OCI-LY3 (cell line): Measurements from ENCODE around the gene SULT2A1.
"Not testable (repeated sequence)": the region's sequence is repeated elsewhere in the genome, so short reads cannot be mapped to it uniquely, and the experiment has no call there.

ENCODE experiments used
- H2AFZ ChIP-seq: fragments of 200-600, 300-600 bp; shearing (Covaris generic); 2 replicates; pipeline ENCODE4 v1.6.0; 2014; ENCODE audit warnings: antibody characterized with exemption, low read depth, low read length
- H3K27ac ChIP-seq: fragments of 200-600, 300-600 bp; sonication (generic); 2 replicates; pipeline ENCODE4 v1.5.1; 2014; ENCODE audit warnings: mild to moderate bottlenecking, low read length, moderate library complexity, mixed read lengths
- H3K27me3 ChIP-seq: fragments of 200-600, 300-600 bp; sonication (generic); 2 replicates; pipeline ENCODE4 v1.6.1; 2014; ENCODE audit warnings: low read depth, low read length, mixed read lengths
- H3K36me3 ChIP-seq: fragments of 200-600, 300-600 bp; sonication (generic); replicated peaks from 2 replicates; pipeline ENCODE3; 2014; ENCODE audit warnings: low read depth, low read length, mixed read lengths
- H3K4me1 ChIP-seq: fragments of 300-600, 200-600 bp; sonication (generic); 2 replicates; pipeline ENCODE4 v1.6.1; 2014; ENCODE audit warnings: low read length, mixed read lengths
- H3K4me2 ChIP-seq: fragments of 200-600, 300-600 bp; sonication (generic); 2 replicates; pipeline ENCODE4 v1.6.1; 2014; ENCODE audit warnings: low read length, mixed read lengths
- H3K4me3 ChIP-seq: fragments of 300-600, 200-600 bp; sonication (generic); 2 replicates; pipeline ENCODE4 v1.5.1; 2014; ENCODE audit warnings: antibody characterized with exemption, mild to moderate bottlenecking, low read length, moderate library complexity
- H3K79me2 ChIP-seq: fragments of 300-600, 200-600 bp; shearing (Covaris generic); 2 replicates; pipeline ENCODE4 v1.6.1; 2014; ENCODE audit warnings: mild to moderate bottlenecking, low read length, mixed read lengths
- H3K9ac ChIP-seq: fragments of 300-600, 200-600 bp; shearing (Covaris generic); 2 replicates; pipeline ENCODE4 v1.6.0; 2014; ENCODE audit warnings: mild to moderate bottlenecking, low read length, moderate library complexity
- H3K9me3 ChIP-seq: fragments of 200-600, 300-600 bp; shearing (Covaris generic); 2 replicates; pipeline ENCODE4 v1.6.1; 2014; ENCODE audit warnings: low read length, mixed read lengths; ENCODE audit not compliant: insufficient read depth
- H4K20me1 ChIP-seq: fragments of 200-600, 300-600 bp; sonication (generic); 2 replicates; pipeline ENCODE4 v1.6.1; 2016; ENCODE audit warnings: low read length, mixed read lengths; ENCODE audit not compliant: insufficient read depth
- EZH2phosphoT487 ChIP-seq: fragments of 200-600 bp; shearing (Covaris generic); IDR thresholded peaks from 2 replicates; pipeline ENCODE4 v1.6.1; 2018; ENCODE audit warnings: antibody characterized with exemption, mixed run types, low read depth
- TF ChIP-seq, protein P1 (sequence below): fragments of 200-600, 300-600 bp; sonication (generic); IDR thresholded peaks from 2 replicates; pipeline ENCODE4 v1.5.1; 2014; ENCODE audit warnings: antibody characterized with exemption, low read length, low read depth

SULT2A1 gene

GRCh38 chr19:47885067-47885463 lies 1.1 kb downstream of the SULT2A1 start:
- no peaks in the 10 kb centered on the region for H4K20me1 ChIP-seq
- TF ChIP-seq, protein P1, sequence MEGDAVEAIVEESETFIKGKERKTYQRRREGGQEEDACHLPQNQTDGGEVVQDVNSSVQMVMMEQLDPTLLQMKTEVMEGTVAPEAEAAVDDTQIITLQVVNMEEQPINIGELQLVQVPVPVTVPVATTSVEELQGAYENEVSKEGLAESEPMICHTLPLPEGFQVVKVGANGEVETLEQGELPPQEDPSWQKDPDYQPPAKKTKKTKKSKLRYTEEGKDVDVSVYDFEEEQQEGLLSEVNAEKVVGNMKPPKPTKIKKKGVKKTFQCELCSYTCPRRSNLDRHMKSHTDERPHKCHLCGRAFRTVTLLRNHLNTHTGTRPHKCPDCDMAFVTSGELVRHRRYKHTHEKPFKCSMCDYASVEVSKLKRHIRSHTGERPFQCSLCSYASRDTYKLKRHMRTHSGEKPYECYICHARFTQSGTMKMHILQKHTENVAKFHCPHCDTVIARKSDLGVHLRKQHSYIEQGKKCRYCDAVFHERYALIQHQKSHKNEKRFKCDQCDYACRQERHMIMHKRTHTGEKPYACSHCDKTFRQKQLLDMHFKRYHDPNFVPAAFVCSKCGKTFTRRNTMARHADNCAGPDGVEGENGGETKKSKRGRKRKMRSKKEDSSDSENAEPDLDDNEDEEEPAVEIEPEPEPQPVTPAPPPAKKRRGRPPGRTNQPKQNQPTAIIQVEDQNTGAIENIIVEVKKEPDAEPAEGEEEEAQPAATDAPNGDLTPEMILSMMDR: no peak
- no peak for TF ChIP-seq EZH2phosphoT487
- H3K79me2 ChIP-seq: no peaks in the 10 kb centered on the region
- H3K4me1 ChIP-seq: no peaks in the 10 kb centered on the region
- H3K36me3 ChIP-seq: no peaks in the 10 kb centered on the region
- no peak overlapping the region for H2AFZ ChIP-seq
- H3K9ac ChIP-seq: no peak overlapping the region
- no peaks in the 10 kb centered on the region for H3K9me3 ChIP-seq
- no peak overlapping the region for H3K27ac ChIP-seq
- H3K4me2 ChIP-seq: no peak overlapping the region
- H3K4me3 ChIP-seq: no peak overlapping the region
- H3K27me3 ChIP-seq: peaks cover 22% of the 10 kb centered on the region

- no peaks in the 10 kb centered on the region for H3K9me3 ChIP-seq
- no peak overlapping the region for H2AFZ ChIP-seq
- TF ChIP-seq EZH2phosphoT487: no peak
- TF ChIP-seq, protein P1: no peak
- H3K4me3 ChIP-seq: no peak overlapping the region
- H3K27me3 ChIP-seq: peaks cover 22% of the 10 kb centered on the region
- no peak overlapping the region for H3K9ac ChIP-seq
- H3K79me2 ChIP-seq: no peaks in the 10 kb centered on the region
- H4K20me1 ChIP-seq: no peaks in the 10 kb centered on the region
- no peak overlapping the region for H3K27ac ChIP-seq
- no peaks in the 10 kb centered on the region for H3K4me1 ChIP-seq
- no peaks in the 10 kb centered on the region for H3K36me3 ChIP-seq
- H3K4me2 ChIP-seq: no peak overlapping the region
Measured at GRCh38 chr19:47882890-47883289, 3.2 kb downstream of the SULT2A1 start.

GRCh38 chr19:47881757-47882156 lies 4.4 kb downstream of the SULT2A1 start:
- Histone ChIP-seq H3K4me1 (no peaks in the 10 kb centered on the region), H3K4me3 (no peak overlapping the region), H3K9ac (no peak overlapping the region), H3K27ac (no peak overlapping the region), H3K4me2 (no peak overlapping the region), H3K9me3 (no peaks in the 10 kb centered on the region), H3K79me2 (no peaks in the 10 kb centered on the region), H3K27me3 (peaks cover 22% of the 10 kb centered on the region), H2AFZ (no peak overlapping the region), H4K20me1 (no peaks in the 10 kb centered on the region), H3K36me3 (no peaks in the 10 kb centered on the region)
- no peak for TF ChIP-seq EZH2phosphoT487
- TF ChIP-seq, protein P1: no peak

GRCh38 chr19:47879385-47879784 lies 6.7 kb downstream of the SULT2A1 start:
- H3K27me3 ChIP-seq, H3K27ac ChIP-seq, H3K79me2 ChIP-seq, H3K9ac ChIP-seq, H2AFZ ChIP-seq, H3K4me3 ChIP-seq, H3K9me3 ChIP-seq, H3K4me1 ChIP-seq, H3K36me3 ChIP-seq, H3K4me2 ChIP-seq, H4K20me1 ChIP-seq: not testable (repeated sequence)

GRCh38 chr19:47878906-47879305 lies 7.2 kb downstream of the SULT2A1 start:
- Histone ChIP-seq H3K79me2 (no peaks in the 10 kb centered on the region), H3K4me1 (no peaks in the 10 kb centered on the region), H3K27ac (no peak overlapping the region), H3K36me3 (no peaks in the 10 kb centered on the region), H3K27me3 (peaks cover 9% of the 10 kb centered on the region), H4K20me1 (no peaks in the 10 kb centered on the region), H3K4me3 (no peak overlapping the region), H3K9me3 (no peaks in the 10 kb centered on the region), H3K4me2 (no peak overlapping the region), H3K9ac (no peak overlapping the region), H2AFZ (no peak overlapping the region)
- TF ChIP-seq, protein P1: no peak
- no peak for TF ChIP-seq EZH2phosphoT487
